ENCODE measurements around the gene SIM2.

- no peak for TF ChIP-seq CTCF (IDR thresholded peaks at IDR 0.05)
- no peak for TF ChIP-seq EZH2 (IDR thresholded peaks at IDR 0.05; ENCODE audit: borderline replicate concordance, insufficient read depth, low read depth, low read length, poor library complexity, severe bottlenecking)
Measured at GRCh38 chr21:36743446-36743845, 44.5 kb downstream of the SIM2 start.

Measured in B cell (primary cell).